H1 (cell line): ENCODE data around the gene CRTAC1.

Experiments
- GTF2F1 ChIP-seq: IDR thresholded peaks from 2 replicates; pipeline ENCODE4 v1.6.1; 2012; ENCODE audit warnings: low read depth, low read length, improper control_type of control experiment, borderline replicate concordance
- TF ChIP-seq, protein P1 (sequence below), 3 experiments: IDR thresholded peaks; 1 replicate in 2 of 3; 2 replicates in 1 of 3; pipeline versions ENCODE4 v1.5.1 to v1.6.1; 2011; ENCODE audit warnings: low read length in 3 of 3, mild to moderate bottlenecking in 3 of 3, inconsistent platforms in 2 of 3, low read depth in 1 of 3, moderate library complexity in 1 of 3; ENCODE audit not compliant: insufficient read depth in 1 of 3; ENCODE audit errors: control extremely low read depth in 1 of 3

DNA sequence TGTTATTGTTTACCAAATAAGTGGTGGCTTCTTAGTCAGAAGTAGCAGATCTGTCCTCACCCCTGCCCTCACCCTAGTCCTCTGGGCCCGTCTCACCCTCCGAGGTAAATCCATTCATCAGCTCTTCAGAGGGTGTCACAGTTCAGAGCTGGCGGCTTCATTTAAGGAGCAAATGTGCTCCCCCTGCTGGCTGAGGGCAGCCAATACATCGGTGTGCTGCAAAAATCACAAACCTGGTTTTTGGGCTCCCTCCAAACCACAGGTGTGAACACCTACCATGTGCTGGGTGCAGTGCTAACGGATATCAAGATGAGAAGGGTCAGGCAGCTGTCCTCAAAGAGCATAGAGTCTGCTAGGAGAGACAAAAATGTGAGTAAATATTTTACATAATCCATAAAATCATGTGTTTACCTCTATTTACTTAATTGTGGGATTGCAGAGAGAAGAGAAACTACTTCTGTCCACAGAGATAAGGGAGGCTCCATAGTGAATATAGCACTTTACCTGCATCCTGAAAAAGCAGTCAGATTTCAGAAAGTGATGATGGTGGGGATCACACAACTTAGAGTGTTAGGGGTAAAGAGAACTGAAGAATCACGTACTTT is 15.5 kb upstream of the CRTAC1 start:
- TF ChIP-seq, protein P1, sequence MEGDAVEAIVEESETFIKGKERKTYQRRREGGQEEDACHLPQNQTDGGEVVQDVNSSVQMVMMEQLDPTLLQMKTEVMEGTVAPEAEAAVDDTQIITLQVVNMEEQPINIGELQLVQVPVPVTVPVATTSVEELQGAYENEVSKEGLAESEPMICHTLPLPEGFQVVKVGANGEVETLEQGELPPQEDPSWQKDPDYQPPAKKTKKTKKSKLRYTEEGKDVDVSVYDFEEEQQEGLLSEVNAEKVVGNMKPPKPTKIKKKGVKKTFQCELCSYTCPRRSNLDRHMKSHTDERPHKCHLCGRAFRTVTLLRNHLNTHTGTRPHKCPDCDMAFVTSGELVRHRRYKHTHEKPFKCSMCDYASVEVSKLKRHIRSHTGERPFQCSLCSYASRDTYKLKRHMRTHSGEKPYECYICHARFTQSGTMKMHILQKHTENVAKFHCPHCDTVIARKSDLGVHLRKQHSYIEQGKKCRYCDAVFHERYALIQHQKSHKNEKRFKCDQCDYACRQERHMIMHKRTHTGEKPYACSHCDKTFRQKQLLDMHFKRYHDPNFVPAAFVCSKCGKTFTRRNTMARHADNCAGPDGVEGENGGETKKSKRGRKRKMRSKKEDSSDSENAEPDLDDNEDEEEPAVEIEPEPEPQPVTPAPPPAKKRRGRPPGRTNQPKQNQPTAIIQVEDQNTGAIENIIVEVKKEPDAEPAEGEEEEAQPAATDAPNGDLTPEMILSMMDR (IDR thresholded peaks at IDR 0.05; ENCODE audit: control extremely low read depth in 1 of 3, insufficient read depth in 1 of 3, low read depth in 1 of 3, low read length in 3 of 3) = peak; percentile 68 to 88 (median 73)
- TF ChIP-seq GTF2F1 = no peak
